CD14-positive monocyte (primary cell): Measurements from ENCODE around the gene HAUS7. TPM values are rescaled to one million over a fixed set of nuclear protein-coding genes. Genes with fewer than 3 reads are reported as not detected.

Source experiments
- DNase-seq, 3 donors: peaks; one replicate each; pipeline ENCODE4 v3.0.0-alpha.2; 2011 to 2022
- H2AFZ ChIP-seq: 2 replicates; pipeline ENCODE4 v1.6.0; 2012; ENCODE audit warnings: mild to moderate bottlenecking, low read depth, low read length, inconsistent platforms; ENCODE audit not compliant: insufficient read depth, poor library complexity, severe bottlenecking
- H3K27ac ChIP-seq, 2 donors: 1 replicate in 1 of 2; 2 replicates in 1 of 2; pipeline ENCODE4 v1.5.1; 2012 to 2013; ENCODE audit warnings: low read length in 2 of 2, control low read depth in 1 of 2, inconsistent platforms in 1 of 2, low read depth in 1 of 2, mild to moderate bottlenecking in 1 of 2
- H3K27me3 ChIP-seq, 2 donors: one replicate each; pipeline versions ENCODE4 v1.6.0 to v1.6.1; 2011 to 2013; ENCODE audit warnings: low read length in 2 of 2; ENCODE audit not compliant: control insufficient read depth in 2 of 2, insufficient read depth in 2 of 2
- H3K36me3 ChIP-seq, 2 donors: replicated peaks in 1 of 2; 1 replicate in 1 of 2; 2 replicates in 1 of 2; pipeline versions ENCODE4 v1.5.1 to v1.6.1; 2012 to 2013; ENCODE audit warnings: low read length in 2 of 2, control low read depth in 1 of 2, inconsistent platforms in 1 of 2, mild to moderate bottlenecking in 1 of 2; ENCODE audit not compliant: insufficient read depth in 2 of 2, control insufficient read depth in 1 of 2
- H3K4me1 ChIP-seq, 2 donors: 1 replicate in 1 of 2; 2 replicates in 1 of 2; pipeline versions ENCODE4 v1.5.1 to v1.6.1; 2012 to 2013; ENCODE audit warnings: low read length in 2 of 2, control low read depth in 1 of 2, inconsistent platforms in 1 of 2, mild to moderate bottlenecking in 1 of 2, moderate library complexity in 1 of 2; ENCODE audit not compliant: insufficient read depth in 2 of 2, control insufficient read depth in 1 of 2
- H3K4me2 ChIP-seq: replicated peaks from 2 replicates; pipeline ENCODE3; 2012; ENCODE audit warnings: low read length, moderate library complexity, mild to moderate bottlenecking; ENCODE audit not compliant: poor library complexity, severe bottlenecking; ENCODE audit errors: extremely low read depth
- H3K4me3 ChIP-seq, 3 experiments: fragments of 200-600 bp in 1 of 3; sonication (generic) in 1 of 3; replicated peaks in 1 of 3; 1 replicate in 2 of 3; 2 replicates in 1 of 3; pipeline ENCODE4 v1.5.1; 2011 to 2013; ENCODE audit warnings: low read length in 3 of 3, mild to moderate bottlenecking in 3 of 3, control low read depth in 2 of 3, low read depth in 2 of 3, inconsistent platforms in 1 of 3, moderate library complexity in 1 of 3
- H3K79me2 ChIP-seq: 2 replicates; pipeline ENCODE4 v1.6.0; 2012; ENCODE audit warnings: mild to moderate bottlenecking, control low read depth, inconsistent platforms, low read length, moderate library complexity; ENCODE audit not compliant: insufficient read depth
- H3K9ac ChIP-seq: 2 replicates; pipeline ENCODE4 v1.6.0; 2017; ENCODE audit warnings: low read length, mild to moderate bottlenecking; ENCODE audit not compliant: insufficient read depth, poor library complexity, severe bottlenecking
- H3K9me3 ChIP-seq, 2 donors: replicated peaks in 1 of 2; 1 replicate in 1 of 2; 2 replicates in 1 of 2; pipeline versions ENCODE4 v1.5.1 to v1.6.1; 2012 to 2013; ENCODE audit warnings: low read length in 2 of 2, control low read depth in 1 of 2; ENCODE audit not compliant: control insufficient read depth in 1 of 2, insufficient read depth in 1 of 2
- H4K20me1 ChIP-seq: 2 replicates; pipeline ENCODE4 v1.6.0; 2012; ENCODE audit warnings: mild to moderate bottlenecking, low read length, control low read depth, moderate library complexity; ENCODE audit not compliant: insufficient read depth
- H3K27ac Mint-ChIP-seq, 7 donors: one replicate each; pipeline ENCODE4 v1.8.0; 2020; ENCODE audit warnings: mild to moderate bottlenecking in 7 of 7, mixed read lengths in 7 of 7, moderate library complexity in 6 of 7, inconsistent platforms in 2 of 7
- H3K27me3 Mint-ChIP-seq, 3 donors: one replicate each; pipeline ENCODE4 v1.8.0; 2021 to 2022; ENCODE audit warnings: low read depth in 3 of 3, mild to moderate bottlenecking in 3 of 3, mixed read lengths in 3 of 3, moderate library complexity in 3 of 3, inconsistent platforms in 1 of 3
- H3K36me3 Mint-ChIP-seq, 2 donors: one replicate each; pipeline ENCODE4 v1.8.0; 2020; ENCODE audit warnings: mixed read lengths in 2 of 2, inconsistent platforms in 1 of 2, mild to moderate bottlenecking in 1 of 2
- H3K4me1 Mint-ChIP-seq: one replicate; pipeline ENCODE4 v1.8.0; 2020; ENCODE audit warnings: mild to moderate bottlenecking, mixed read lengths
- H3K4me3 Mint-ChIP-seq, 2 donors: one replicate each; pipeline ENCODE4 v1.8.0; 2020; ENCODE audit warnings: mild to moderate bottlenecking in 2 of 2, mixed read lengths in 2 of 2, moderate library complexity in 1 of 2
- H3K9me3 Mint-ChIP-seq, 7 donors: one replicate each; pipeline ENCODE4 v1.8.0; 2020 to 2022; ENCODE audit warnings: mixed read lengths in 7 of 7, mild to moderate bottlenecking in 6 of 7, moderate library complexity in 6 of 7, inconsistent platforms in 2 of 7
- CTCF ChIP-seq: fragments of 200-600 bp; IDR thresholded peaks from one replicate; pipeline ENCODE4 v1.8.0; 2022; ENCODE audit warnings: antibody characterized with exemption, mild to moderate bottlenecking
- WGBS: methylation state at CpG from one replicate; pipeline ENCODE4 v1.1.5; 2013; ENCODE audit warnings: missing lambda C conversion rate; ENCODE audit not compliant: insufficient coverage; 5-methylcytosine and 5-hydroxymethylcytosine counted together
- intact Hi-C, 2 donors: fragments of 100-400 bp; cut with micrococcal nuclease; formaldehyde crosslinking; loops; one replicate each; pipeline versions ENCODE4 v1.15.0 to v1.15.1; 2023
- polyA plus RNA-seq, 3 donors: library from polyadenylated mRNA; depleted of rRNA in 1 of 3; unstranded in 2 of 3; stranded (reverse) in 1 of 3; fragments of 300-500 nt in 2 of 3; fragments of >200 nt in 1 of 3; fragmentation: Illumina TruSeq in 2 of 3; gene quantifications; 1 replicate in 2 of 3; 2 replicates in 1 of 3; pipeline ENCODE4 v1.2.3, GENCODE V29; 2012 to 2021

The HAUS7 gene
- polyA plus RNA-seq, 3 donors, result 23.8 to 37.5 (median 26.7) TPM

GRCh38 chrX:153494061-153494460, 23.7 kb upstream of the HAUS7 start:
- Mint-ChIP-seq H3K36me3 (no peaks in the 10 kb centered on the region), H3K27me3 (peaks cover 15 to 29% (median 17%) of the 10 kb centered on the region in 3 donors), H3K27ac (no peak overlapping the region), H3K9me3 (peaks cover 0 to 6% (median 0%) of the 10 kb centered on the region in 7 donors), H3K4me1 (peaks cover 2% of the 10 kb centered on the region), H3K4me3 (no peak overlapping the region)
- Histone ChIP-seq H2AFZ (no peak overlapping the region), H3K36me3 (no peaks in the 10 kb centered on the region), H3K4me1 (no peaks in the 10 kb centered on the region), H3K4me2 (no peak overlapping the region), H4K20me1 (no peaks in the 10 kb centered on the region), H3K9me3 (no peaks in the 10 kb centered on the region), H3K4me3 (no peak overlapping the region), H3K27ac (no peak overlapping the region), H3K27me3 (peaks cover 0 to 8% of the 10 kb centered on the region in 2 donors), H3K9ac (no peak overlapping the region), H3K79me2 (no peaks in the 10 kb centered on the region)
- WGBS, result 54% methylated on average over 3 of the region's 12 CpGs
- intact Hi-C loops, result no loop called here
- TF ChIP-seq CTCF, result no peak
- no peak for DNase-seq

- peaks cover 0 to 8% of the 10 kb centered on the region in 2 donors for H3K27me3 ChIP-seq
These were observed 22.7 kb upstream of the HAUS7 start for GRCh38 chrX:153493085-153493484.

More at GRCh38 chrX:153493085-153493484, 22.7 kb upstream of the HAUS7 start:
- no peak overlapping the region for H3K27ac Mint-ChIP-seq
- intact Hi-C loops, result no loop called here
- no peak overlapping the region for H3K4me3 Mint-ChIP-seq
- Histone ChIP-seq H3K9me3 (no peaks in the 10 kb centered on the region), H3K4me1 (no peaks in the 10 kb centered on the region), H3K4me3 (no peak overlapping the region), H3K4me2 (no peak overlapping the region), H3K27ac (no peak overlapping the region), H4K20me1 (no peaks in the 10 kb centered on the region), H3K9ac (no peak overlapping the region), H2AFZ (no peak overlapping the region), H3K36me3 (no peaks in the 10 kb centered on the region), H3K79me2 (no peaks in the 10 kb centered on the region)
- H3K9me3 Mint-ChIP-seq, result peaks cover 0 to 6% (median 0%) of the 10 kb centered on the region in 7 donors
- DNase-seq, result no peak
- no peaks in the 10 kb centered on the region for H3K36me3 Mint-ChIP-seq
- WGBS, result 100% methylated on average over 1 of the region's 11 CpGs
- peaks cover 2% of the 10 kb centered on the region for H3K4me1 Mint-ChIP-seq
- no peak for TF ChIP-seq CTCF
- H3K27me3 Mint-ChIP-seq, result peaks cover 15 to 29% (median 16%) of the 10 kb centered on the region in 3 donors
